ENCODE measurements around the gene PTGER2.

PTGER2 gene, protein sequence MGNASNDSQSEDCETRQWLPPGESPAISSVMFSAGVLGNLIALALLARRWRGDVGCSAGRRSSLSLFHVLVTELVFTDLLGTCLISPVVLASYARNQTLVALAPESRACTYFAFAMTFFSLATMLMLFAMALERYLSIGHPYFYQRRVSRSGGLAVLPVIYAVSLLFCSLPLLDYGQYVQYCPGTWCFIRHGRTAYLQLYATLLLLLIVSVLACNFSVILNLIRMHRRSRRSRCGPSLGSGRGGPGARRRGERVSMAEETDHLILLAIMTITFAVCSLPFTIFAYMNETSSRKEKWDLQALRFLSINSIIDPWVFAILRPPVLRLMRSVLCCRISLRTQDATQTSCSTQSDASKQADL

DNA sequence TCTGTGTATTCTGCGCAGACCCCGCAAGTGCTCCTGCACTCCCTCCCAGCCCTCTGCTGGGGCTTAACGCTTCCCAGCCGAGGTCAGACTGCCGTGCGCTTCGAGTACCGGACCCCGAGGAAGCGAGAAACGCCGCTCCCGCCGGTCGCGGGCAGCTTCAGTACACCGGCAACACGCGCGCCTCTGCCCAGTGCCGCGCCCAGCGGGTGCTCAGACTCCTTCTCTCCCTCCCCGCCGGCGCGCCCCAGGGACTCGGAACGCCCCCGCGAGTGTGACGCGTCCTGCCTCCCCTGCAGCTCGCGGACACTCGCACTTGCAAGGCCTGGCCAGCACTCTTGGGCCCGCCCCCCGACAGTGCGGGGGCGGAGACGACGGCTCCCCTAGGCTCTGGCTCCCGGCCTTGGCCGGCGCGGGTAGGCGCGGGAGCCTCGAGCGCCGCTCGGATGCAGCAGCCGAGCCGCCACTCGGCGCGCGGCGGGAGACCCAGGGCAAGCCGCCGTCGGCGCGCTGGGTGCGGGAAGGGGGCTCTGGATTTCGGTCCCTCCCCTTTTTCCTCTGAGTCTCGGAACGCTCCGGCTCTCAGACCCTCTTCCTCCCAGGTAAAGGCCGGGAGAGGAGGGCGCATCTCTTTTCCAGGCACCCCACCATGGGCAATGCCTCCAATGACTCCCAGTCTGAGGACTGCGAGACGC lies at the start of gene PTGER2:
Gene PTGER2, plus strand, starts transcription at position 410 of the 692 bp plus-strand sequence. Its CDS starts 237 bp downstream, at position 647.
- in situ Hi-C loops (cut with HindIII; ENCODE audit: low sequenced_read_pairs): no loop called here

GRCh38 chr14:52265253-52265652 lies 48.9 kb upstream of the PTGER2 start:
- in situ Hi-C loops (cut with HindIII; ENCODE audit: low sequenced_read_pairs): no loop called here

DNA sequence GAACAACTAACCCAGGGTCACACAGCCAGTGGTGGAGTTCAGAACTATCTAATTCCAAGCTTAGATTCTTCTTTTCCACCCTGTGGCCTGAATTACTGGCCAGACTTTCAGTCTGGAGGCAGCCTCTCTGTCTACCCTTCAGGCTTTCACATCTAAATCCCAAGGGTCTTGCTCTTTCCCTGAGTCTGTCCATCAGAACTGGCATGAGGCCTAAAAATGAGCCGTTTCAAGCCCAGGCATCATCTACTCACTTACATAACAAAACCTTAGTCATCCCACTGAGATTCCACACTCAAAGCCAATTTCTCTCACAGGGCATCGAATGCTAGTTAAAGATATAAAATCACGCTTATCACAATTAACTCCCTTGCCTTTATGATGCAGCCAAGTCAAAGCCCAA lies 47.9 kb upstream of the PTGER2 start:
- in situ Hi-C loops (cut with HindIII; ENCODE audit: low sequenced_read_pairs): no loop called here

- in situ Hi-C loops (cut with HindIII; ENCODE audit: low sequenced_read_pairs): no loop called here
These were observed 47.3 kb upstream of the PTGER2 start for GRCh38 chr14:52266782-52267181.

DNA sequence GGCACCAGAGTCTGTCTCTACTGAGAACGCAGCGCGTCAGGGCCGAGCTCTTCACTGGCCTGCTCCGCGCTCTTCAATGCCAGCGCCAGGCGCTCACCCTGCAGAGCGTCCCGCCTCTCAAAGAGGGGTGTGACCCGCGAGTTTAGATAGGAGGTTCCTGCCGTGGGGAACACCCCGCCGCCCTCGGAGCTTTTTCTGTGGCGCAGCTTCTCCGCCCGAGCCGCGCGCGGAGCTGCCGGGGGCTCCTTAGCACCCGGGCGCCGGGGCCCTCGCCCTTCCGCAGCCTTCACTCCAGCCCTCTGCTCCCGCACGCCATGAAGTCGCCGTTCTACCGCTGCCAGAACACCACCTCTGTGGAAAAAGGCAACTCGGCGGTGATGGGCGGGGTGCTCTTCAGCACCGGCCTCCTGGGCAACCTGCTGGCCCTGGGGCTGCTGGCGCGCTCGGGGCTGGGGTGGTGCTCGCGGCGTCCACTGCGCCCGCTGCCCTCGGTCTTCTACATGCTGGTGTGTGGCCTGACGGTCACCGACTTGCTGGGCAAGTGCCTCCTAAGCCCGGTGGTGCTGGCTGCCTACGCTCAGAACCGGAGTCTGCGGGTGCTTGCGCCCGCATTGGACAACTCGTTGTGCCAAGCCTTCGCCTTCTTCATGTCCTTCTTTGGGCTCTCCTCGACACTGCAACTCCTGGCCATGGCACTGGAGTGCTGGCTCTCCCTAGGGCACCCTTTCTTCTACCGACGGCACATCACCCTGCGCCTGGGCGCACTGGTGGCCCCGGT lies 46.4 kb upstream of the PTGER2 start, which contains the start of gene PTGDR:
Gene PTGDR, plus strand, starts transcription at position 198 of the 778 bp plus-strand sequence. Its CDS starts 117 bp downstream, at position 315.
- in situ Hi-C loops (cut with HindIII; ENCODE audit: low sequenced_read_pairs): no loop called here

GRCh38 chr14:52268279-52269061 lies 45.6 kb upstream of the PTGER2 start:
- in situ Hi-C loops (cut with HindIII; ENCODE audit: low sequenced_read_pairs): no loop called here

DNA sequence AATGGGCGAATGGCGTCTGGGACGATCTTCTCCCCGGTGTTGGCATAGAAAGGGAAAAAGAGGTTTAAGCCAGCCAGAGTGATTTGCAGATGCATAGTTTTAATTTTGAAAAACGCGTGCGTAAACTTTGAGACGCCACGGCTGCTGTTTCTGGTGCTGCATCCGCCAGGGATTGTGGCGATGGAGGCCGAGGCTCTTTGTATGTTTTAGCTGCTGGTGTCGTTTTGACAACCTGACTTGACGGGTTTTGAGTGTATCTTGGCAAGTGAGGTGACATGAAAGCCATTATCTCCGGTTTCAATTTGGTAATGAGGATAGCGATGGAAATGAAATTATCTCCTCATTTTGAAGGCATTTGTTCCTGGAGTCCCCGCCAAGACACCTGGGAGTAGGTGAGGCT lies 45.0 kb upstream of the PTGER2 start:
- in situ Hi-C loops (cut with HindIII; ENCODE audit: low sequenced_read_pairs): no loop called here

DNA sequence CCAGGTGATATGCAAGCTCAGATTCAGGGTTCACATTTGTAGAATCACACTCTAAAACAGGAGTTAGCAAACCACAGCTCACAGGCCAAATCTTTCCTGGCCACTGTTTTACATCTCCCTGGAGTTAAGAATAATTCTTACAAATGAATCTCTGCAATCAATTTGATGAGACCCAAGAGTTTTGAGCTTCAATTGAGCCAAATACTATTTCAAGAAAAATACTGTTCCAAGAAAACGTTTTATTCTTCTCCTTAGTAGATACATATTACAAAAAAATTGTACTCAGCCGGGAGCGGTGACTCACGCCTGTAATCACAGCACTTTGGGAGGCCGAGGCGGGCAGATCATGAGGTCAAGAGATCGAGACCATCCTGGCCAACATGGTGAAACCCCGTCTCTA lies 44.1 kb upstream of the PTGER2 start:
- in situ Hi-C loops (cut with HindIII; ENCODE audit: low sequenced_read_pairs): no loop called here

DNA sequence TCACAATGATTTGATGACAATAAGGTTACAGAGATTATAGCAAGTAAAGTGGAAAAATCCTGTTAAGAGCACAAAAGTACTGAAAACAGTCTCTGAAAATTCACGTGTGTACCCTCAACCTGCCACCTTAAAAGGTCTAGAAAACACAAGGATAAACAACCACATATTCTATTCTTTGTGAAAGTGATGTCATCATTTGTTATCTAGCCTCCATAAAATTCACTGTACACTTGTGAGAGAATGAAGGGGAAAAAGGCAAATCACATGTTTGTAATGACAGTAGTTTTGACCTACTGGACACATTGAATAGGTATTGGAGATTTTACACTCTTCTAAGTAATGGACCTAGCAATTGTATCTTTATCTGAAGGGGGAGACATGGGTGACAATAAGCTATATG lies 42.6 kb upstream of the PTGER2 start:
- in situ Hi-C loops (cut with HindIII; ENCODE audit: low sequenced_read_pairs): no loop called here

DNA sequence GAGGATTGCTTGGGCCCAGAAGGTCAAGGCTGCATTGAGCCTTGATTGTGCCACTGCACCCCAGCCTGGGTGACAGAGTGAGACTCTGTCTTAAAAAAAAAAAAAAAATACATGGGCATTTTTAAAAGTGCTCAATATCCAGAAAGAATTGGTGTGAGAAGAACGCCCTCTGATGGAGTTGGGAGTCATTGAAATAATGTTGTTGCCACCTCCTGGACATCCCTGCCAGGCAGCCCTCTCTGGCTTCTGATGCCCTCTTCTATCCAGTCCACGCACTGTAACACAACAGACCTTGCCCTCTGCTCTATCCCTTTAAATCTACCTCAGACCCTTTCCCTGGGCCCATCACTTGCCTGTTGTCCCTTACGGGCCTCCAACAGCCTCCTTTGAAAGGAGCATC lies 41.7 kb upstream of the PTGER2 start:
- in situ Hi-C loops (cut with HindIII; ENCODE audit: low sequenced_read_pairs): no loop called here

DNA sequence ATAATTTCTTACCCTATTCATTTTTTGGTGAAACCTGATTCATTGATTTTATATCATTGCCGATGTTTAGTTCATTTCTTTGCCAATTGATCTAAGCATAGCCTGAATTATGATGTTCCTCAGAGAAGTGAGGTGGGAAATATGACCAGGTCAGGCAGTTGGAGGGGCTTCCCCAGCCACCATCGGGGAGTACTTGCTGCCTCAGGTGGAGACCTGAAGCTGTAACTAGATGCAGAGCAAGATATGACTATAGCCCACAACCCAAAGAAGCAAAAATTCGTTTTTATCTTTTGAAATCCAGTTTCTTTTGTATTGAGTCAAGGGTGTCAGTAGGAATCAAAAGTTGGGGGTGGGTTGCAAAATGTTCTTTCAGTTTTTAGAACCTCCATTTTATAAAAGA lies 38.7 kb upstream of the PTGER2 start:
- in situ Hi-C loops (cut with HindIII; ENCODE audit: low sequenced_read_pairs): loop anchor here (25.0 kb wide), 1 partner anchor 162 kb away; no protein-coding TSS in a partner anchor

DNA sequence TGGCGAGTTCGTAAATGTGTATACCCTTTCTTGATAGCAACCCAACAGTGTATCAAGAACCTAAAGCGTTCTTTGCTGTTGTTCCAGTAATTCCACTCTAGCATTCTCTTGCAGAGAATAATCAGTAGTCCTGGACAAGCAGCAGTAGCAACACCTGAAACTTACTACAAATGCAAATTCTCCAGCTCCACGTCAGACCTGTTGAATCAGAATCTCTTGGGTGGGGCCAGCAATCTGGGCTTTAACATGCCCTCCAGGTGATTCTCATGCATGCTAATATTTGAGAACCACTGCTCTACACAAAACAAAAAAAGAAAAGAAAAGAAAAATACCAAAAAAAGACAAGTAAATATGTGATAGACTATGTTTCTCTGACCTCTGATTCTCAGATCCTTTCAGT lies 36.6 kb upstream of the PTGER2 start:
- in situ Hi-C loops (cut with HindIII; ENCODE audit: low sequenced_read_pairs): loop anchor here (25.0 kb wide), 1 partner anchor 160 kb away; no protein-coding TSS in a partner anchor

DNA sequence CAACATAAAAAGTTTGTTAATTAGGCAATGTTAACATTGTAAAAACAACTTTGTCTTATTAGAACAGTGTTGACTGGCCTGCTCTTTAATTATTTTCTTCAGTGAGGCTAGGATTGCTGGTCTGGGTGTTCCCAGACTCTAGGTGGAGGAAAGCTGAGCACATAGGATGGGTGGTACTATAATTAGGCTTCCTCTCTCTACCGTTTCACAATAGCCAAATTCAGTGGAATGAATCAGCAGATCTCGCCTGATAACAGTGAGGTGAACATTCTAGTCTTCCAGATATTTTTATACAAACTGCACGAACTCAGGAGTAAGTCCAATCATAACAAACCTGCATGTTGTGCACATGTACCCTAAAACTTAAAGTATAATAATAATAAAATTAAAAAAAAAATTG lies 34.7 kb upstream of the PTGER2 start:
- in situ Hi-C loops (cut with HindIII; ENCODE audit: low sequenced_read_pairs): loop anchor here (25.0 kb wide), 1 partner anchor 158 kb away; no protein-coding TSS in a partner anchor

GRCh38 chr14:52283099-52283498 lies 31.0 kb upstream of the PTGER2 start:
- in situ Hi-C loops (cut with HindIII; ENCODE audit: low sequenced_read_pairs): loop anchor here (5.0 to 25.0 kb wide), 2 partner anchors 56 to 154 kb away; no protein-coding TSS in a partner anchor

DNA sequence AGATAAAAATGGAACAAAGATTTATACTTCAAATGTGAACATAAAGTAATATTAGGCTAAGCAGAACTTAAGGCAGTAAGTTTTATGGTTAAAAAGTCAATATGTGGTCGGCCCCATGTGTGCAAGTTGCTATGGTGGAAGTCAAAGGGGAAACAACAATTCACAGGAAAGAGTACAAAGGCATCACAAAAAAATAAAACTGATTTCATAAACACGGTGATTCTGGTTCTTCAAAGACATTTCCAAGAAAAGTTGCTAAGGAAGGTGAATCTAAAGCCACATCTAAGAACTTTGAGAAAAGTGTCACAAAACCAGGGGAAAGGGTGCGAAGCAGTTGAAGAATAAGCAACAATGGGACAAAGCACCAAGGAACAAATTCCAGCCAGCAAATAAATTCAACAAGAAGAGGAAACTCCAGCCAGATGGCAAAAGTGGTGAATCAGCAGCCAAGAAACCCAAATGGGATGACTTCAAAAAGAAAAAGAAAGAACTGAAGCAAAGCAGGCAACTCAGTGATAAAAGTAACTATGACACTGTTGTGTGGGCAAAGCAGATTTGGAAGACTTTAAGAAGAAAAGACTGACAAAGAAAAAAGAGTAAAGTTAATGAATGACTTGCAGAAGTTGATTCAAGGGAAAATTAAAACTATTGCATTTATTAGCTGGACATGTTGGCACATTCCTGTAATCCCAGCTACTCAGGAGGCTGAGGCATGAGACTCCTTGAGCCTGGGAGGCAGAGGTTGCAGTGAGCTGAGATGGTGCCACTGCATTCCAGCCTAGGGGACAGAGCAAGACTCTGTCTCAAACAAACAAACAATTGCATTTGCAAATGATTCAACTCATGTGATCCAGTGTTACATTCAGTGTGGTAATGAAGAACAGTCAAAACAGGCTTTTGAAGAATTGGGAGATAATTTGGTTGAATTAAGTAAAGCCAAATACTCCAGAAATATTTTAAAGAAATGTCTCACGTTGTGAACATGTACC lies 27.2 kb upstream of the PTGER2 start:
- in situ Hi-C loops (cut with HindIII; ENCODE audit: low sequenced_read_pairs): loop anchor here (25.0 kb wide), 1 partner anchor 150 kb away; no protein-coding TSS in a partner anchor

DNA sequence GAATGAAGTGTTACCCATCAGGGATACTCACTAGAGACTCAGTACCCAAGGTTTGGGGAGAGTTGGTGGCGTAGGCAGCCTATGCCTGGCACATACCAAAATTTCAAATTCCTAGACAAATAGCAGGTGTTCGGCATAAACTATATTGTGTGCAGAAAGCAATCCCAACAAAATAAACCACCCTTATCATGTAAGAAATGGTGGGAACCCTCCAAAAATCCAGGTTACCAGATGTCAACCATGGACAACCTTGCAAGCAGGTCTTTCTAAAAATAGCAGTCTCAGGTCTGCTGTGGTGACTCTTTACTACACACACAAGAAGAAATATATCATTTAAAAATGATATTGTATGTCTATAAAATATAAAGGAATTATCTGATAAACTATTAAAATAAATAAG lies 17.7 kb upstream of the PTGER2 start:
- in situ Hi-C loops (cut with HindIII; ENCODE audit: low sequenced_read_pairs): loop anchor here (25.0 kb wide), 1 partner anchor 141 kb away; no protein-coding TSS in a partner anchor

DNA sequence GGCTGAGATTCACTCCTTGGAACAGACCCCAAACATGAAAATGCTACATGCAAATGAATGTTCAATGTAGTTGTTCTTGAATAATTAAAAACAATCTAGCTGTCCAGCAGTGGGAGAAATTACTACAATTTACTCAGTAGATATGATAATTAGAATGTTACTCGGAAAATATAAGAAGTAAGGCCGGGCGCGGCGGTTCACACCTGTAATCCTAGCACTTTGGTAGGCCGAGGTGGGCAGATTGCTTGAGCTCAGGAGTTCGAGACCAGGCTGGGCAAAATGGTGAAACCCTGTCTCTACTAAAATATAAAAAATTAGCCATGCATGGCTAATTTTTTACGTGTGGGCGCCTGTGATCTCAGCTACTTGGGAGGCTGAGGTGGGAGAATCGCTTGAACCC lies 15.3 kb upstream of the PTGER2 start:
- in situ Hi-C loops (cut with HindIII; ENCODE audit: low sequenced_read_pairs): loop anchor here (25.0 kb wide), 1 partner anchor 139 kb away; no protein-coding TSS in a partner anchor

DNA sequence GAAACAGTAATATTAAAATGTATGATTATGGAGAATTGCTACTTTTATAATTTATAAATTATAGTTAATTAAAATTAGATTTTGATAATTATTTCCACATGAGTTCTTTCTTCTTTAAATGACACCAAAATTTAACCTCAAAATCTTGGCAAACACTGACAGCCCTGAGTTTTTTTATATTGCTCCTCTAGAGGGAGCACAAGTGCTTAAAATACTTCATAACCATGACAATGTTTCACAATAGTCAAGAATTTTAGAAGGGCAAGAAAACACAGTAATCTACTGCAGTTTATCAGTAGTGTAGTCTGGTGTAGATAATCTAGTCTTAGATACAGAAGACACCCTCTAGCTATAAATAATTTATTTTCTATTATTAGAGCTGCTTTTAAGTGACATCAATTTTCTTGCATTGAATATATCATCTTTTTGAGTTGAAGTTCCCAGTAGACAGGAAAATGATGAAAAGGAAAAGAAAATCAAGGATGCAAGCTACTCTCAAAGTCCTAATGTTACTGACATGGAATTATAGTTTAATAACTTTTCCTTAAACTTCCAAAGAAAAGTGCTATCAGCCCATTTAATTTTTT lies 14.3 kb upstream of the PTGER2 start:
- in situ Hi-C loops (cut with HindIII; ENCODE audit: low sequenced_read_pairs): loop anchor here (25.0 kb wide), 1 partner anchor 138 kb away; no protein-coding TSS in a partner anchor

DNA sequence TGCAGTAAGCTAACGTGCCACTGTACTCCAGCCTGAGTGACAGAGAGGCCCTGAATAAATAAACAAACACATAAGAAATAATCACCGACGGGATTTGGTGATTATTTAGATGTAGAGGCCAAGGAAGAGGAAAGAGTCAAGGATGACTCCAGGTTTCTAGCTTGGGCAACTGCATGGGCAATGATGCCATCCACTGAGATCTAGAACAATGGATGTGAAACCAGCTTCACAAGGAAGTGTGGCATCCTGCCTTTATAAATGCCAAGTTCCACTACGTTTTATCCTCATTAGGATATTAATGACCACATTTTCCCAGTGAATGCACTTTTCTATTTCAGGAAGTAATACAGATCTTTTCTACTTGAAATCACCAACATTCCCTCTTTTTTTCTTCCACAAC lies 10.9 kb upstream of the PTGER2 start:
- in situ Hi-C loops (cut with HindIII; ENCODE audit: low sequenced_read_pairs): no loop called here
